ENCODE measurements around the gene SHD. TPM values are rescaled to one million over a fixed set of nuclear protein-coding genes. Genes with fewer than 3 reads are reported as not detected.
"Not testable (repeated sequence)": the region's sequence is repeated elsewhere in the genome, so short reads cannot be mapped to it uniquely, and the experiment has no call there.

SHD gene
- total and polyA plus RNA-seq, 9 of the 15 experiments (the other 6 are each of a cell fraction or from before 2014, with no cell fraction given), result 0.05 to 0.62 (median 0.15) TPM; not detected in 5

- H2AFZ ChIP-seq (ENCODE audit: low read depth, low read length); H3K9me1 ChIP-seq (ENCODE audit: control insufficient read depth, insufficient read depth, low read length); H3K27me3 ChIP-seq (ENCODE audit: control insufficient read depth in 2 of 2, insufficient read depth in 2 of 2, low read length in 2 of 2); DNase-seq (ENCODE audit: extremely low read depth in 1 of 4, low spot score in 3 of 4); H3K36me3 ChIP-seq (ENCODE audit: control insufficient read depth, insufficient read depth, low read length); in situ Hi-C loops (cut with MboI); ATAC-seq; H4K20me1 ChIP-seq (replicated peaks; ENCODE audit: control insufficient read depth, insufficient read depth, low read length); H3K27ac ChIP-seq (ENCODE audit: extremely low read depth, low read depth, low read length); FAIRE-seq; H3K4me3 ChIP-seq; BruUV-seq (replicated peaks); H3K79me2 ChIP-seq (ENCODE audit: control insufficient read depth, insufficient read depth, low read length); CTCF ChIA-PET (ENCODE audit: low intra/inter-chr PET ratio); H3K4me2 ChIP-seq (ENCODE audit: insufficient read depth, low read length); H3K9me3 ChIP-seq (replicated peaks; ENCODE audit: control insufficient read depth, insufficient read depth, low read depth, low read length); H3K9ac ChIP-seq (ENCODE audit: insufficient read depth in 1 of 2, low read depth in 2 of 2, low read length in 2 of 2); intact Hi-C loops (cut with micrococcal nuclease); POLR2A ChIA-PET: not testable (repeated sequence)
- WGBS (ENCODE audit: insufficient coverage, low coverage, missing lambda C conversion rate), result 50% methylated on average over 4 of the region's 4 CpGs
- peaks cover 11 to 14% of the 10 kb centered on the region in 2 experiments; a peak in 4 of 5 replicates for H3K4me1 ChIP-seq (replicated peaks in 1 of 2; ENCODE audit: control insufficient read depth in 2 of 2, insufficient read depth in 2 of 2, low read length in 2 of 2)
- peak; percentile 87 for TF ChIP-seq ZNF512 (tag; IDR thresholded peaks at IDR 0.05)
- 0 out of 2 replicates have a peak, but pooled peaks have one; percentile 29 for TF ChIP-seq LARP7 (IDR thresholded peaks at IDR 0.05)
Measured at GRCh38 chr19:4286141-4286540, 7.1 kb downstream of the SHD start.

- CTCF ChIA-PET (ENCODE audit: low intra/inter-chr PET ratio), result no interaction called here
- Histone ChIP-seq H3K36me3 (ENCODE audit: control insufficient read depth, insufficient read depth, low read length) (no peaks in the 10 kb centered on the region), H3K27ac (ENCODE audit: extremely low read depth, low read depth, low read length) (no peak overlapping the region; the same call in 2 of the 3 replicates), H3K9me3 (replicated peaks; ENCODE audit: control insufficient read depth, insufficient read depth, low read depth, low read length) (no peaks in the 10 kb centered on the region), H4K20me1 (replicated peaks; ENCODE audit: control insufficient read depth, insufficient read depth, low read length) (no peaks in the 10 kb centered on the region), H3K9me1 (ENCODE audit: control insufficient read depth, insufficient read depth, low read length) (no peaks in the 10 kb centered on the region), H3K79me2 (ENCODE audit: control insufficient read depth, insufficient read depth, low read length) (no peaks in the 10 kb centered on the region), H3K9ac (ENCODE audit: insufficient read depth in 1 of 2, low read depth in 2 of 2, low read length in 2 of 2) (peak overlapping the region in 1 of 2 experiments; percentile 70; a peak in 1 of 4 replicates), H3K4me1 (replicated peaks in 1 of 2; ENCODE audit: control insufficient read depth in 2 of 2, insufficient read depth in 2 of 2, low read length in 2 of 2) (peaks cover 11 to 25% of the 10 kb centered on the region in 2 experiments; a peak in 4 of 5 replicates), H3K4me2 (ENCODE audit: insufficient read depth, low read length) (peak overlapping the region; percentile 29; the same call in 1 of the 2 replicates), H2AFZ (ENCODE audit: low read depth, low read length) (peak overlapping the region; percentile 66), H3K4me3 (no peak overlapping the region), H3K27me3 (ENCODE audit: control insufficient read depth in 2 of 2, insufficient read depth in 2 of 2, low read length in 2 of 2) (peaks cover 0 to under 1% of the 10 kb centered on the region in 2 experiments; a peak in 2 of 5 replicates)
- peak; percentile 94 for FAIRE-seq
- DNase-seq (ENCODE audit: extremely low read depth in 1 of 4, low spot score in 3 of 4), result peak; percentile 66 to 80 (median 76)
- peak; percentile 78 for ATAC-seq
- in situ Hi-C loops (cut with MboI), result no loop called here
- intact Hi-C loops (cut with micrococcal nuclease), result no loop called here
- POLR2A ChIA-PET, result interaction anchor here (0.6 to 1.1 kb wide), 5 partner anchors 11 to 106 kb away, joined by 3 read pairs; partner anchors contain the start of gene TMIGD2
- WGBS (ENCODE audit: insufficient coverage, low coverage, missing lambda C conversion rate), result 34% methylated on average over 16 of the region's 16 CpGs
- BruUV-seq (replicated peaks), result no TSS peak
- TF ChIP-seq LARP7 (IDR thresholded peaks at IDR 0.05) (no peak), L3MBTL2 (IDR thresholded peaks at IDR 0.05) (peak; percentile 66), ESRRA (IDR thresholded peaks at IDR 0.05; ENCODE audit: borderline replicate concordance, low read depth) (peak; percentile 75), SMARCE1 (IDR thresholded peaks at IDR 0.05) (0 out of 2 replicates have a peak, but pooled peaks have one; percentile 49), FOSL1 (tag; conservative IDR thresholded peaks at IDR 0.05) (peak; percentile 91), FOXA3 (CRISPR knock-in tag; conservative IDR thresholded peaks at IDR 0.05 in 1 of 2, IDR thresholded peaks at IDR 0.05 in 1 of 2) (no peak), ELF2 (CRISPR knock-in tag; IDR thresholded peaks at IDR 0.05) (no peak), NRF1 (conservative IDR thresholded peaks at IDR 0.05 in 1 of 2, IDR thresholded peaks at IDR 0.05 in 1 of 2) (peak; percentile 51 to 52), ZEB2 (IDR thresholded peaks at IDR 0.05) (peak; percentile 37; the same call in 1 of the 2 replicates), ZNF174 (CRISPR knock-in tag; IDR thresholded peaks at IDR 0.05) (no peak), RCOR1 (IDR thresholded peaks at IDR 0.05; ENCODE audit: borderline replicate concordance in 1 of 2, low read depth in 2 of 2, low read length in 2 of 2) (peak in 1 of 2 experiments; percentile 73; a peak in 1 of 4 replicates)
Measured at GRCh38 chr19:4288091-4288777, 9.2 kb downstream of the SHD start.
